Erythroblast (primary cell): Measurements from ENCODE around the gene TBCK.

ENCODE experiments used
- GATA1 ChIP-seq: IDR thresholded peaks from 2 replicates; pipeline ENCODE4 v1.6.1; 2011; ENCODE audit warnings: low read depth, mild to moderate bottlenecking, control low read depth, low read length, moderate library complexity
- POLR2A ChIP-seq: IDR thresholded peaks from 2 replicates; pipeline ENCODE4 v1.6.1; 2011; ENCODE audit warnings: mild to moderate bottlenecking, low read length

DNA sequence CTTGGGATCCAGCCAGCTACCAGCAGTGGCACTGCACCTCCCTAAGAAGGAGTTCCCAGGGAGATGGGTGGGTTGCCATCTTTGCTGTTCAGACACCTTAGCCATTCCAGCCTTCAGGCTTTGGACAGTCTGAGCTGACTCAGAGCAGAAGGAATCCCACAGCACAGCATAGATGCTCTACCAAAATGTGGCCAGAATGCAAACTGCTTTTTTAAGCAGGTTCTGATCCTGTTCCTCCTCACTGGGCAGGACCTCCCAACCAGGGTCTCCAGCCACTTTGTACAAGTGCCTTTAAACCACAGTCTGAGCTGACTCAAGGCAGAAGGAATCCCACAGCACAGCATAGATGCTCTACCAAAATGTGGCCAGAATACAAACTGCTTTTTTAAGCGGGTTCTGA is 211.7 kb downstream of the TBCK start:
- TF ChIP-seq POLR2A (no peak), GATA1 (no peak)
